ENCODE results near the gene TMBIM4. TPM values are rescaled to one million over a fixed set of nuclear protein-coding genes. Genes with fewer than 3 reads are reported as not detected.

TMBIM4 gene
- total and polyA plus RNA-seq, 10 of the 15 experiments (the other 5 are each of a cell fraction or from before 2014, with no cell fraction given), result 38.8 to 341 (median 82.8) TPM

DNA sequence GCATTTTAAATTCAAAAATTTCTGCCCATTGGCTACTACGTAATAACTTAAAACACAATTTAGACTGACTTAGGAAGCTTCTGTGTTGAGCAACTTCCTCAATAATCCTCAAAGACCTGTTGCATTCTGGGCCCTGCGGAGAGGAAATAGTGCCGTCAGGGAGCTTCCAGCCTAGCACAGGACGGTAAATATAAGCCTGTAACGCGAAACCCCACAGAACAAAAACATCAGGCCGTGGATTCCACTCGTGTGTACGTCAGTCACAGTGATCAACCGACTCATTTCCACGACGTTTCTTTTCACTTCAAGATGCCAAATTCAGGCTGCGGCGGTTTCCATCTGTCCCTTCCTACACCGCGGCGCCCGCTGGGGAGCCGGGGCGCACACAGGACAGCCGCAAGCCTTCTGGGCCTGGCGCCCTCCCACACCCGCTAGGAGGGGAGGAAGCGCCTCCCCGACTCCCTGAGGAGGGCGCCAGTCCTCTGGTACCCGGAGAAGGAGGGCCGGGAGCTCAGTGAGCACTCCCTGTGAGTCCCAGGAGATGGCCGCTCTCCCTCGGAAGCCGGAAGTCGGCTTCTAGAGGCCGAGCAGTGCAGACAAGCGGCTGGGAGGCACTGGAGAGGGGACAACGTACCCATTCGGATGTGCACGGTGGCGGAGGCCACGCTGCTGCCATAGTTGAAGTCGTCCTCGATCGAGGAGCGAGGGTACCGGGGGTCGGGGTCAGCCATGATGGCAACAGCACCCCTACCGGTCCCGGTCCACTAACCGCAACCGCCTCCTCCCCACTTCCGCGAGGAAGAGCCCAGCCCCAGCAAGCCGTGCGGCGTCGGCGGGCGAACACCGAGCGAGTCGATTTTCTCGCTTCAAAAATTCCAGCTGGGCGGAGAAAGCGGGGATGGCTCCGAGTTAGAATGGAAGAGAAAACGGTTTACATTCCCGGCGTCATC, at the start of gene TMBIM4 (continued):
- peak; percentile 50 for TF ChIP-seq HCFC1 (IDR thresholded peaks at IDR 0.05; ENCODE audit: low read length)
- TF ChIP-seq LARP7 (IDR thresholded peaks at IDR 0.05), result peak; percentile 86
- TF ChIP-seq, protein P1, sequence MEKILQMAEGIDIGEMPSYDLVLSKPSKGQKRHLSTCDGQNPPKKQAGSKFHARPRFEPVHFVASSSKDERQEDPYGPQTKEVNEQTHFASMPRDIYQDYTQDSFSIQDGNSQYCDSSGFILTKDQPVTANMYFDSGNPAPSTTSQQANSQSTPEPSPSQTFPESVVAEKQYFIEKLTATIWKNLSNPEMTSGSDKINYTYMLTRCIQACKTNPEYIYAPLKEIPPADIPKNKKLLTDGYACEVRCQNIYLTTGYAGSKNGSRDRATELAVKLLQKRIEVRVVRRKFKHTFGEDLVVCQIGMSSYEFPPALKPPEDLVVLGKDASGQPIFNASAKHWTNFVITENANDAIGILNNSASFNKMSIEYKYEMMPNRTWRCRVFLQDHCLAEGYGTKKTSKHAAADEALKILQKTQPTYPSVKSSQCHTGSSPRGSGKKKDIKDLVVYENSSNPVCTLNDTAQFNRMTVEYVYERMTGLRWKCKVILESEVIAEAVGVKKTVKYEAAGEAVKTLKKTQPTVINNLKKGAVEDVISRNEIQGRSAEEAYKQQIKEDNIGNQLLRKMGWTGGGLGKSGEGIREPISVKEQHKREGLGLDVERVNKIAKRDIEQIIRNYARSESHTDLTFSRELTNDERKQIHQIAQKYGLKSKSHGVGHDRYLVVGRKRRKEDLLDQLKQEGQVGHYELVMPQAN (conservative IDR thresholded peaks at IDR 0.05), result peak; percentile 52
- TF ChIP-seq NR2F1 (conservative IDR thresholded peaks at IDR 0.05), result peak; percentile 84
- peak; percentile 75 for TF ChIP-seq TCF12 (IDR thresholded peaks at IDR 0.05; ENCODE audit: low read depth, low read length)
- TF ChIP-seq, protein P2, sequence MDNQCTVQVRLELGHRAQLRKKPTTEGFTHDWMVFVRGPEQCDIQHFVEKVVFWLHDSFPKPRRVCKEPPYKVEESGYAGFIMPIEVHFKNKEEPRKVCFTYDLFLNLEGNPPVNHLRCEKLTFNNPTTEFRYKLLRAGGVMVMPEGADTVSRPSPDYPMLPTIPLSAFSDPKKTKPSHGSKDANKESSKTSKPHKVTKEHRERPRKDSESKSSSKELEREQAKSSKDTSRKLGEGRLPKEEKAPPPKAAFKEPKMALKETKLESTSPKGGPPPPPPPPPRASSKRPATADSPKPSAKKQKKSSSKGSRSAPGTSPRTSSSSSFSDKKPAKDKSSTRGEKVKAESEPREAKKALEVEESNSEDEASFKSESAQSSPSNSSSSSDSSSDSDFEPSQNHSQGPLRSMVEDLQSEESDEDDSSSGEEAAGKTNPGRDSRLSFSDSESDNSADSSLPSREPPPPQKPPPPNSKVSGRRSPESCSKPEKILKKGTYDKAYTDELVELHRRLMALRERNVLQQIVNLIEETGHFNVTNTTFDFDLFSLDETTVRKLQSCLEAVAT (IDR thresholded peaks at IDR 0.05), result peak; percentile 100
- TF ChIP-seq, protein P3, sequence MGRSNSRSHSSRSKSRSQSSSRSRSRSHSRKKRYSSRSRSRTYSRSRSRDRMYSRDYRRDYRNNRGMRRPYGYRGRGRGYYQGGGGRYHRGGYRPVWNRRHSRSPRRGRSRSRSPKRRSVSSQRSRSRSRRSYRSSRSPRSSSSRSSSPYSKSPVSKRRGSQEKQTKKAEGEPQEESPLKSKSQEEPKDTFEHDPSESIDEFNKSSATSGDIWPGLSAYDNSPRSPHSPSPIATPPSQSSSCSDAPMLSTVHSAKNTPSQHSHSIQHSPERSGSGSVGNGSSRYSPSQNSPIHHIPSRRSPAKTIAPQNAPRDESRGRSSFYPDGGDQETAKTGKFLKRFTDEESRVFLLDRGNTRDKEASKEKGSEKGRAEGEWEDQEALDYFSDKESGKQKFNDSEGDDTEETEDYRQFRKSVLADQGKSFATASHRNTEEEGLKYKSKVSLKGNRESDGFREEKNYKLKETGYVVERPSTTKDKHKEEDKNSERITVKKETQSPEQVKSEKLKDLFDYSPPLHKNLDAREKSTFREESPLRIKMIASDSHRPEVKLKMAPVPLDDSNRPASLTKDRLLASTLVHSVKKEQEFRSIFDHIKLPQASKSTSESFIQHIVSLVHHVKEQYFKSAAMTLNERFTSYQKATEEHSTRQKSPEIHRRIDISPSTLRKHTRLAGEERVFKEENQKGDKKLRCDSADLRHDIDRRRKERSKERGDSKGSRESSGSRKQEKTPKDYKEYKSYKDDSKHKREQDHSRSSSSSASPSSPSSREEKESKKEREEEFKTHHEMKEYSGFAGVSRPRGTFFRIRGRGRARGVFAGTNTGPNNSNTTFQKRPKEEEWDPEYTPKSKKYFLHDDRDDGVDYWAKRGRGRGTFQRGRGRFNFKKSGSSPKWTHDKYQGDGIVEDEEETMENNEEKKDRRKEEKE (IDR thresholded peaks at IDR 0.05), result no peak
- 0 out of 2 replicates have a peak, but pooled peaks have one; percentile 18 for TF ChIP-seq JUNB (IDR thresholded peaks at IDR 0.05)
- TF ChIP-seq, protein P4, sequence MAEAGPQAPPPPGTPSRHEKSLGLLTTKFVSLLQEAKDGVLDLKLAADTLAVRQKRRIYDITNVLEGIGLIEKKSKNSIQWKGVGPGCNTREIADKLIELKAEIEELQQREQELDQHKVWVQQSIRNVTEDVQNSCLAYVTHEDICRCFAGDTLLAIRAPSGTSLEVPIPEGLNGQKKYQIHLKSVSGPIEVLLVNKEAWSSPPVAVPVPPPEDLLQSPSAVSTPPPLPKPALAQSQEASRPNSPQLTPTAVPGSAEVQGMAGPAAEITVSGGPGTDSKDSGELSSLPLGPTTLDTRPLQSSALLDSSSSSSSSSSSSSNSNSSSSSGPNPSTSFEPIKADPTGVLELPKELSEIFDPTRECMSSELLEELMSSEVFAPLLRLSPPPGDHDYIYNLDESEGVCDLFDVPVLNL (IDR thresholded peaks at IDR 0.05; ENCODE audit: low read depth, low read length), result no peak
- TF ChIP-seq ATF7 (IDR thresholded peaks at IDR 0.05; ENCODE audit: low read depth), result peak; percentile 64; the same call in 1 of the 2 replicates
- TF ChIP-seq BACH1 (IDR thresholded peaks at IDR 0.05; ENCODE audit: borderline replicate concordance), result peak; percentile 58; the same call in 1 of the 2 replicates
- no peak for TF ChIP-seq FOS (IDR thresholded peaks at IDR 0.05; ENCODE audit: borderline replicate concordance, extremely low read depth, insufficient read length)
- TF ChIP-seq, protein P5, sequence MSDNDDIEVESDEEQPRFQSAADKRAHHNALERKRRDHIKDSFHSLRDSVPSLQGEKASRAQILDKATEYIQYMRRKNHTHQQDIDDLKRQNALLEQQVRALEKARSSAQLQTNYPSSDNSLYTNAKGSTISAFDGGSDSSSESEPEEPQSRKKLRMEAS (IDR thresholded peaks at IDR 0.05; ENCODE audit: low read depth, low read length), result peak; percentile 57; the same call in 1 of the 2 replicates
- TF ChIP-seq MEF2A (IDR thresholded peaks at IDR 0.05; ENCODE audit: insufficient read depth, low read depth, low read length), result no peak
- TF ChIP-seq, protein P6, sequence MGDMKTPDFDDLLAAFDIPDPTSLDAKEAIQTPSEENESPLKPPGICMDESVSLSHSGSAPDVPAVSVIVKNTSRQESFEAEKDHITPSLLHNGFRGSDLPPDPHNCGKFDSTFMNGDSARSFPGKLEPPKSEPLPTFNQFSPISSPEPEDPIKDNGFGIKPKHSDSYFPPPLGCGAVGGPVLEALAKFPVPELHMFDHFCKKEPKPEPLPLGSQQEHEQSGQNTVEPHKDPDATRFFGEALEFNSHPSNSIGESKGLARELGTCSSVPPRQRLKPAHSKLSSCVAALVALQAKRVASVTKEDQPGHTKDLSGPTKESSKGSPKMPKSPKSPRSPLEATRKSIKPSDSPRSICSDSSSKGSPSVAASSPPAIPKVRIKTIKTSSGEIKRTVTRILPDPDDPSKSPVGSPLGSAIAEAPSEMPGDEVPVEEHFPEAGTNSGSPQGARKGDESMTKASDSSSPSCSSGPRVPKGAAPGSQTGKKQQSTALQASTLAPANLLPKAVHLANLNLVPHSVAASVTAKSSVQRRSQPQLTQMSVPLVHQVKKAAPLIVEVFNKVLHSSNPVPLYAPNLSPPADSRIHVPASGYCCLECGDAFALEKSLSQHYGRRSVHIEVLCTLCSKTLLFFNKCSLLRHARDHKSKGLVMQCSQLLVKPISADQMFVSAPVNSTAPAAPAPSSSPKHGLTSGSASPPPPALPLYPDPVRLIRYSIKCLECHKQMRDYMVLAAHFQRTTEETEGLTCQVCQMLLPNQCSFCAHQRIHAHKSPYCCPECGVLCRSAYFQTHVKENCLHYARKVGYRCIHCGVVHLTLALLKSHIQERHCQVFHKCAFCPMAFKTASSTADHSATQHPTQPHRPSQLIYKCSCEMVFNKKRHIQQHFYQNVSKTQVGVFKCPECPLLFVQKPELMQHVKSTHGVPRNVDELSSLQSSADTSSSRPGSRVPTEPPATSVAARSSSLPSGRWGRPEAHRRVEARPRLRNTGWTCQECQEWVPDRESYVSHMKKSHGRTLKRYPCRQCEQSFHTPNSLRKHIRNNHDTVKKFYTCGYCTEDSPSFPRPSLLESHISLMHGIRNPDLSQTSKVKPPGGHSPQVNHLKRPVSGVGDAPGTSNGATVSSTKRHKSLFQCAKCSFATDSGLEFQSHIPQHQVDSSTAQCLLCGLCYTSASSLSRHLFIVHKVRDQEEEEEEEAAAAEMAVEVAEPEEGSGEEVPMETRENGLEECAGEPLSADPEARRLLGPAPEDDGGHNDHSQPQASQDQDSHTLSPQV (IDR thresholded peaks at IDR 0.05), result no peak
- no peak for TF ChIP-seq STAT3 (IDR thresholded peaks at IDR 0.05; ENCODE audit: low read depth, low read length)
- peak; percentile 50 for TF ChIP-seq SP1 (IDR thresholded peaks at IDR 0.05; ENCODE audit: low read depth, low read length)

Measured in GM12878 (cell line).